Right ventricle myocardium superior (tissue), 1 donor: ENCODE data around the gene SVIL. TPM values are rescaled to one million over a fixed set of nuclear protein-coding genes. Genes with fewer than 3 reads are reported as not detected.
"Not testable (repeated sequence)": the region's sequence is repeated elsewhere in the genome, so short reads cannot be mapped to it uniquely, and the experiment has no call there.

ENCODE experiments used
- ATAC-seq: fragments of 200-7000 bp; cut with Tn5 transposase; one replicate; pipeline ENCODE4 v1.9.1; 2020; ENCODE audit warnings: mild to moderate bottlenecking; ENCODE audit not compliant: poor library complexity
- DNase-seq: peaks from one replicate; pipeline ENCODE4 v3.0.0-alpha.2; 2020
- intact Hi-C: fragments of 100-400 bp; cut with DNase I; formaldehyde crosslinking; loops from one replicate; pipeline ENCODE4 v1.11.2; 2022
- total RNA-seq: library from RNA; stranded (reverse); fragmentation: NEBNext Ultra II Directional; extraction: Animal tissue kit (Norgen Biotek cat#: 25700); gene quantifications from one replicate; pipeline ENCODE4 v1.2.1, GENCODE V29; 2021
- donor health status: DM: no; HTN: yes; CAD: no; lungs with severe emphysema.

SVIL gene
- total RNA-seq, 1 donor from 2014 or later: 298 TPM

DNA sequence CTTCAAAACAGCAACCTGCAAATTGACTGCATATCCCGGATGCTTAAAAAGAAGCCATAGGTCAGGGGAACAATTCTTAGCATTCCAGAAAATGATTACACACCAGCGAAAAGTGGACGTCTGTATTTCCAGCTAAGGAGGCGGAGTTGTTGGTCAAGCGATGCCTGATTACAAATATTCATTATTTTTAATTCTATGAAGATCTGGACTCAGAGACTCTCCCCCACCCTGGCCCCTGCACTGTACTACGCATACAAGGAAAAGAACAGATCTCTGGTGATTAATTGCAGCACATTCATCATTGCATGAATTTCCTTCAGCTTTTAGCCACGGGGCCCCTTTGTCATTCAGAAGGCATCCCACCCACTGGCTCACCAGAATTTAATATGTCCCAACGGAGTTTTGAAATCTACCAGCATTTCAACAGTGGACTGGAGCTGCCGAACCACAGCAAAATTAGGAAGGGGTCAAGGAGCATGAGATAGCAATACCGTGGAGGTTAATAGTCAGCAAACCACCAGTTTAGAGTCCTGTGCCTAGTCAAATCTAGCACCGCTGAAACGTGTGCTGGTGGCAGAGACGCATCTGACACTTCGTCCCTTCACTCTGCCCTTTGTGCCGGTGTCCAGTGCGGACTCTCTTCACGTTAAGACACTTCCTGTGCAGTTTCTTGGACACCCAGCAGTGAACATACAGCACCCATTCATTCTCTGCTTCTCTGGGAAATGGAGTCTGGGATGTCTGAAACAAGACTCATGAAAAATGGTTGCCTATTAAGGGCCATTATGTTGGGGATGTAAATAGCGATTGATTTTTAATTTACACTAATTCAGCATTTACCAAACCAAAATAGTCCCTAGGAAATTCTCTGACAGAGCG is 46.8 kb downstream of the SVIL start:
- intact Hi-C loops, ATAC-seq, DNase-seq: not testable (repeated sequence)

DNA sequence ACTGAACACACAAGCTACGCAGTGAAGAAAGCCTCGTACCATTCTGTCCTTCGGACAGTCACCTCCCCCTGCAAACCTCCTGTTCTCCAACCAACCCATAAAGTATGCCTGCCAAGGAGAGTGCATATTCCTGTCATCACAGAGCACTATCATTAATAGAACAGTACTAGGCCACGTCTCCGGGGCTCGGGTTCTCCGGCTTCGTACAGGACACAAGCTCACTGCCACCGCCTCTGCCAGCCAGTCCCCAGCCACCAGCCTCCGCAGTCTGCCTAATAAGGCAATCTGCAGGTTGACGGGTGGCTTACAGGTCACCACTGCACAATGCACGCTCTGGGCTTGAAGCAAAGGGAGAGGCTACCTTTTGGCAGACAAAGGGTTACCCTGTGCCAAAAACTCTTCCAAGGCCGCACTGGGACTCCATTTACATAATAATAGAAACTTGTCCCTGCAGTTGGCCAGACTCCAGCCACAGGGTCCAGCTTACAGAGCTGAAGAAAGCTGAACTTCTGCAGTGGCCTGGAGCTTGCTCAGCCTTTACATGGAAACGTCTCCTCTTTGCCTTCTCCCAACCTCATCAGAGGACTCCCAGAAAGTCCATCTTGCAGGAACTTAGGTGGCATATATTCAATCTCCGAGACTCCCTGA is 47.5 kb downstream of the SVIL start:
- intact Hi-C loops: not testable (repeated sequence)

GRCh38 chr10:29586509-29586908 is 48.3 kb downstream of the SVIL start:
- intact Hi-C loops: no loop called here
- DNase-seq: no peak
- no peak for ATAC-seq

More for the DNA sequence above, 47.5 kb downstream of the SVIL start:
- peak; percentile 79 for ATAC-seq
- DNase-seq: peak; percentile 81

DNA sequence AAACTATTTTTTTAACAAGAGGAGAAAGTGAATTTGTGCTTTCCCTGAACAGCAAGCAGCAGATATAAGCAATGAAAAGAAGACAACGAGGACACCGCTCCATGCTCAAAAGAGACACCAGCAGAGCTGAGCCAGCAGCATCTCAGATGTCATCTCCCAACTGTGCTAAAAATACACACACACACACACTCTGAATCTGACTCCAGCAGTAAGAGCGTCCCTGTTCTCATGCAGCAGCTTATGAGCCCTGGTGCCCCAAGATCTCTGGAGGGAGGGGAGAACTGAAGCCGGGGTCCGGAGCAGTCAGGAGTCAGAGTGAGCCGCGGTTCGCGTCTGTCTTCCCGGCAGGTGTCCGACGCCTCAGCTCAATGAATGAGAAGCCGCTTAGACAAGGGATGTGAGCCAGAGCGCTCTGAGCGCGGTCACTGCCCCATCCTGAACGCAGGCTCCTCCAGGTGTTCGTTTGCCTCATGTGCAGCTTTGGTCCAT is 49.2 kb downstream of the SVIL start:
- intact Hi-C loops: no loop called here
- peak; percentile 9 for ATAC-seq
- peak; percentile 57 for DNase-seq

- ATAC-seq (no peak), DNase-seq (no peak)
- intact Hi-C loops: no loop called here
Observed at GRCh38 chr10:29584436-29584835, 50.3 kb downstream of the SVIL start.

GRCh38 chr10:29583674-29584073 is 51.1 kb downstream of the SVIL start:
- ATAC-seq: no peak
- no peak for DNase-seq
- intact Hi-C loops: no loop called here

- ATAC-seq, DNase-seq, intact Hi-C loops: not testable (repeated sequence)
Observed at GRCh38 chr10:29582769-29583168, 52.0 kb downstream of the SVIL start.

DNA sequence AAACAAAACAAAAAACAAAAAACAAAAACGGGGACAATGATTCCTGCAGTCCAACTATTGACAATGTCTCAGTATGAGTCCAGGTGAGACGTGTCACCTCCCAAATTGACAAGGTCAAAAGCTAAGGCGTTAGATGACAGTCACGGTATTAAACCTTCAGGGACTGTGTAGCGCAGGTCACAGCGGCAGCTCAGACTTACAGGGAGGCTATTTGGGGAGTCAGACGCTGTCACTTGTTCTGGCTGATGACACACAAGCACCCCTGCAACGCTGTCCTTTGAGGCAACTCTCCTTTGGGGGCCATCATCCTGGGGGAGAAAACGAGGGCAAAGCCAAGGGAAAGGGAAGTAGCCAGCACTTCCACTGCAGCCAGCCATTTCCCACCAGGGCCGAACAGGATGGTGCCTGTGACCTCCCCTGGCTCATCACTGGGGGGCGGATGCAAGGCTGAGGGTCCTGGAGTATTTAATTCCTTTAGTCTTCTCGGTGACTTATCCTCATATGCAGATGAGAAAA is 55.3 kb downstream of the SVIL start:
- DNase-seq: no peak
- intact Hi-C loops: no loop called here
- no peak for ATAC-seq

- intact Hi-C loops: no loop called here
- ATAC-seq: no peak
- DNase-seq: no peak
Observed at GRCh38 chr10:29578457-29578856, 56.3 kb downstream of the SVIL start.

DNA sequence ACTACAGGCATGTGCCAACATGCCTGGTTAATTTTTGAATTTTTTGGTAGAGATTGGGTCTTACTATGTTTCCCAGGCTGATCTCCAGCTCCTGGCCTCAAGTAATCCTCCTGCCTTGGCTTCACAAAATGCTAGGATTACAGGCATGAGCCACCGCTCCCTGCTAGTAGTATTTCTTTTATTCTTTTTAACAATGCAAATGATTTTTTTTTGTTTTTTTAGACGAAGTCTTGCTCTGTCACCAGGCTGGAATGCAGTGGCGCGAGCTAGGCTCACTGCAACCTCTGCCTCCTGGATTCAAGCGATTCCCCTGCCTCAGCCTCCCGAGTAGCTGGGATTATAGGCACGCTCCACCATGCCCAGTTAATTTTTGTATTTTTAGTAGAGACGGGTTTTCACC is 58.1 kb downstream of the SVIL start:
- intact Hi-C loops: no loop called here
- ATAC-seq (no peak), DNase-seq (no peak)

DNA sequence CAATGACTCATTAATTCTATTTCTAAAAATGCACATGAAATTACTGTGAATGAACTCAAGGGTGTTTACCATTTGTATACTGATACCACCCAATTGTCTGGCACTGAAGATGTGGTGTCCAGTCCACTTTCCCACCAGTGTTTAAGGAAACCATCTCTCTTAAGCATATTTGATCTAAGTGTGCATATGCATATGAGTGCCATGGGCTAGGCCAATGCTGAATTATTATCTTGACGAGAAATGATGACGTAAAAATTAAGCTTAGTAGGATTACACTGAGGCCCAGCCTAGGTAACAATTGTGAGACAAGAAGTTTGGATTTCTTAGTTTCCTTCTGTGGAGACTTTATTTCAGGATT is 59.7 kb downstream of the SVIL start:
- DNase-seq (no peak), ATAC-seq (no peak)
- intact Hi-C loops: no loop called here

GRCh38 chr10:29574212-29575097 is 60.3 kb downstream of the SVIL start:
- DNase-seq, intact Hi-C loops: not testable (repeated sequence)
- peak; percentile 49 for ATAC-seq

DNA sequence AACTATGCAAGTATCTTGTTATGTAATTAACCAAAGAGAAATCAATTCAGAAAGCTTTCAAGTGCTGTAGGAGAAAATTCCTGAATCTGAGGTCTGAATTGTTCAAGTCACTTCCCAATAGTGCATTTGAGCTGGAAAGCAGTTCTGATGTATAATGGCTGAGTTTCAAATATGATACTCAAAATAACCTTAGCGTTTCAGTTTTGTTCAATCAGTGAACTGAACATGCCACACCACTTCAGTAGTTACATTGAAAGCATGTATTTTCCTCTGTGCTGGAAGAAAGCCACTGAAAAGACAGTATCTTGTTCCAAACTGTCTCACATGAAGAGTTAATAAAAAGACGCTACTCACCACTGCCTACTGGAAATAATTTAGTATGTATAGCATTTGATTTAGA is 64.5 kb downstream of the SVIL start:
- intact Hi-C loops, ATAC-seq, DNase-seq: not testable (repeated sequence)

DNA sequence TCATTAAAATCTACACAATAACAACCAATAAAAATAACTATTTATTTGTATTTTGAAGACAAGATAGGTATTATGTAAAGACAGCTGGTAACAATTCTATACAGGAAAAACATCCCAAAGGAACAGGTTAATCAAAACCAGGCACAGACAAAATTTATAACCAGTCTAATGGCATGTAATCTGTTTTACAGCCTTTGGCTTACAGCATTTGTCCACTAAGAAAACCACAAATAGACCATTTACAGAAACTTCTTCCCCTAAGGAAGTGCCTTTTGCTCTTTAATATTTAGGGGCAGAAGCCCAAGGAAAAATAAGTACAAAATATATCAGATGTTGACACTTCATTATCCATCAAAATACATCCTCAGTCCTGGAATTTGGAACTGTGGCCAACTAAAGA is 65.0 kb downstream of the SVIL start:
- intact Hi-C loops: no loop called here
- DNase-seq (no peak), ATAC-seq (no peak)

DNA sequence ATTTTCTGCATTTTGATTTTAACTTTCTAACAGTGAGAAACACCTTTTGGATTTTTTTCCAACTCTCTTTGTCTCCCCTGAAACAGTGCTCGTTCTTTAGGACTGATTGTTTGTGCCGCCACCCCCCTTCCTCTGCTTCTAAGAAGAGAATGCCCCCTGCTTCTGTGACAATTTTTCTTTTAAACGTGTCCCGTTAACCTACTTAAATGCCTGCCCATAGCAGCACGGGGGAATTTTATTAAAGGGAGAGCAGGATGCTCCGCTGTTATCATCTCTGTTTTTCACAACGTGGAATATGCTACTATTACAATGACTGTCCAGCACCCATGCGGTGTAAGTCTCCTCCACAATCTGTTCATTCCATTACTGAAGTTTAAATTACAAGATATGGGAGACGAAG is 67.8 kb downstream of the SVIL start:
- ATAC-seq: no peak
- DNase-seq: no peak
- intact Hi-C loops: no loop called here

- intact Hi-C loops, DNase-seq, ATAC-seq: not testable (repeated sequence)
Observed at GRCh38 chr10:29566209-29566608, 68.6 kb downstream of the SVIL start.

DNA sequence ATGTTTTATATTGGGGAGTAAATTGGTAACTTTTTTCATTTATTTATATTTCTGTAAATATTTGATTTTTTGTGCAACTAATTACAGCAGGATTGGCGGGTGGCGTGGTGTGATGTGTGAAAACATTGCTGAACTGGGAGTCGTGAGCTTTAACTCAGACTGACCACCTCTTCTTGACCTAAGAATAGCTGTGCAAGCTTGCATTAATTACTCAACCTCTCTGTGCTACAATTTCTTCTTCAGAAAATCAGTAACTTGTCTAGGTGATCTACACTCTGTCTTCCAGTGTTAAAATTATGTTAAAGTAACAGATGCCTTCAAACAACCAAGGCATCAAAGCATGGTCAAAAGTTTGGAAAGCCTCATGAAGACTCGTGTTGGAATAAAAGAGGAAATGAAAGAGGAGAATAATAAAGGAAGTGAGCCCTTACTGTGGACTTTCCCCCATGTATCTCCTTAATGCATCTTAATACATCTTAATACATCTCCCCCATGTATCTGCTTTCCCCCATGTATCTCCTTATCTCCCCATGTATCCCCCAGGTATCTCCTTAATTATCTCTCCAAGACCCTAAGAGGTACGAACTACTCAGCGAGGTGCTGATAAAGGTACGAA is 71.2 kb downstream of the SVIL start:
- DNase-seq (no peak), ATAC-seq (no peak)
- intact Hi-C loops: no loop called here

DNA sequence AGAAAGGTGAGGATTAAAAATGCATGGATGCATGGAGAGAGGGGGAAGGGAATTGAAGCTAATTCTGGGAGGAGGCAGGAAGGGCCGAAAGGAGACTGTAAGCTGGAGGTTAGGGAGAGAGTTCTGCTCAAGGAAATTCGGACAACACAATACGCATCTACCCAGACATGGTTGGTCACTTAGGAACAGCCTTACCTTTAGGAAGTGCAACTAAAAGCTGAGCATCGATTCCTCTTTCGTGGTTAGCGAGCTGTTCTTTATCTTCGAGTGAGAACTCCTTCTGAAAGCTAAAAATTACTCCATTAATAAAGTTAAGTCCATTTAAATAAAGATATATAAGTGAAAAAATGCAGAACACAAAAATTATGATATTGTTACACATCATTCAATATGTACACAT is 71.8 kb downstream of the SVIL start:
- ATAC-seq, DNase-seq, intact Hi-C loops: not testable (repeated sequence)
